ENCODE measurements around the gene FUT3. TPM values are rescaled to one million over a fixed set of nuclear protein-coding genes. Genes with fewer than 3 reads are reported as not detected.

The FUT3 gene
- polyA plus RNA-seq, 3 donors = not detected

DNA sequence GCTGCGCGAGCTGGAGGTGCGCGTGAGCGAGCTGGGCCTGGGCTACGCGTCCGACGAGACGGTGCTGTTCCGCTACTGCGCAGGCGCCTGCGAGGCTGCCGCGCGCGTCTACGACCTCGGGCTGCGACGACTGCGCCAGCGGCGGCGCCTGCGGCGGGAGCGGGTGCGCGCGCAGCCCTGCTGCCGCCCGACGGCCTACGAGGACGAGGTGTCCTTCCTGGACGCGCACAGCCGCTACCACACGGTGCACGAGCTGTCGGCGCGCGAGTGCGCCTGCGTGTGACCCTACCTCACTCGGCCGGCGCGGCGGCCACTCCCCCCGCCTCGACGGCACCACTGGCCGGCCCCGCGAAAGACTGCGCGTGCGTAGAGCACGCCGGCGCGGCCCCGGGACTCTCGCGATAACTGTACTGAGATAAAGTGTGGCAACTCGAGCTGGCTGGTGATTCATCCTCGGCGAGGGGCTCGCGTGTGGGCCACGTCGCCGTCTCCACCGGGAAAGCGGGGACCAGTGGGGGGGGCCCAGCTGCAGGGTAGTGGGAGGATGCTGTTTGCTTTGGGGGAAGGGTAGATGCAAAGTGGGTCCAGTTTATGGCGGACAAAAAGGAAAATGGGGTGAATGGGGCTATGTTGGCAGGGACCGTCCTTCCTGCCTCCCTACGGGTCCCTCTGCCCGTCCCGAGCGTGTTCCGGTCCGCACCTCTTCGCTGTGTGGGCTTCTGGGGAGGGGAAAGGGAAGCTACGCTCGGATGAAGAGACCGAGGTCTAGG lies 23.2 kb downstream of the FUT3 start:
- Histone ChIP-seq H3K36me3 (replicated peaks in 1 of 2; ENCODE audit: control insufficient read depth in 1 of 2, insufficient read depth in 2 of 2, low read length in 2 of 2) (no peaks in the 10 kb centered on the region), H3K4me2 (replicated peaks; ENCODE audit: extremely low read depth, low read length, poor library complexity, severe bottlenecking) (peak overlapping the region; percentile 66), H3K9me3 (replicated peaks in 1 of 2; ENCODE audit: control insufficient read depth in 1 of 2, insufficient read depth in 1 of 2, low read length in 2 of 2) (peaks cover 0 to 5% of the 10 kb centered on the region in 2 donors), H3K79me2 (ENCODE audit: insufficient read depth, low read length) (no peaks in the 10 kb centered on the region), H3K27me3 (ENCODE audit: control insufficient read depth in 2 of 2, insufficient read depth in 2 of 2, low read length in 2 of 2) (peaks cover 0 to 19% of the 10 kb centered on the region in 2 donors), H2AFZ (ENCODE audit: insufficient read depth, low read depth, low read length, poor library complexity, severe bottlenecking) (peak overlapping the region; percentile 81), H4K20me1 (ENCODE audit: insufficient read depth, low read length) (no peaks in the 10 kb centered on the region), H3K4me3 (replicated peaks in 1 of 3; ENCODE audit: low read depth in 2 of 3, low read length in 3 of 3) (peak overlapping the region; percentile 21 to 70 (median 41)), H3K27ac (ENCODE audit: low read depth in 1 of 2, low read length in 2 of 2) (peak overlapping the region; percentile 58 to 73), H3K4me1 (ENCODE audit: control insufficient read depth in 1 of 2, insufficient read depth in 2 of 2, low read length in 2 of 2) (peaks cover 19 to 26% of the 10 kb centered on the region in 2 donors), H3K9ac (ENCODE audit: insufficient read depth, low read length, poor library complexity, severe bottlenecking) (peak overlapping the region; percentile 56)
- peaks cover 2 to 15% (median 9%) of the 10 kb centered on the region in 7 donors for H3K9me3 Mint-ChIP-seq
- peaks cover 13 to 38% (median 23%) of the 10 kb centered on the region in 3 donors for H3K27me3 Mint-ChIP-seq (ENCODE audit: low read depth in 3 of 3)
- TF ChIP-seq, protein P1, sequence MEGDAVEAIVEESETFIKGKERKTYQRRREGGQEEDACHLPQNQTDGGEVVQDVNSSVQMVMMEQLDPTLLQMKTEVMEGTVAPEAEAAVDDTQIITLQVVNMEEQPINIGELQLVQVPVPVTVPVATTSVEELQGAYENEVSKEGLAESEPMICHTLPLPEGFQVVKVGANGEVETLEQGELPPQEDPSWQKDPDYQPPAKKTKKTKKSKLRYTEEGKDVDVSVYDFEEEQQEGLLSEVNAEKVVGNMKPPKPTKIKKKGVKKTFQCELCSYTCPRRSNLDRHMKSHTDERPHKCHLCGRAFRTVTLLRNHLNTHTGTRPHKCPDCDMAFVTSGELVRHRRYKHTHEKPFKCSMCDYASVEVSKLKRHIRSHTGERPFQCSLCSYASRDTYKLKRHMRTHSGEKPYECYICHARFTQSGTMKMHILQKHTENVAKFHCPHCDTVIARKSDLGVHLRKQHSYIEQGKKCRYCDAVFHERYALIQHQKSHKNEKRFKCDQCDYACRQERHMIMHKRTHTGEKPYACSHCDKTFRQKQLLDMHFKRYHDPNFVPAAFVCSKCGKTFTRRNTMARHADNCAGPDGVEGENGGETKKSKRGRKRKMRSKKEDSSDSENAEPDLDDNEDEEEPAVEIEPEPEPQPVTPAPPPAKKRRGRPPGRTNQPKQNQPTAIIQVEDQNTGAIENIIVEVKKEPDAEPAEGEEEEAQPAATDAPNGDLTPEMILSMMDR (IDR thresholded peaks at IDR 0.05) = no peak
- H3K27ac Mint-ChIP-seq = peak overlapping the region; percentile 65 to 95 (median 87)
- peak; percentile 83 to 90 (median 85) for DNase-seq
- intact Hi-C loops (cut with micrococcal nuclease) = no loop called here
- peak overlapping the region; percentile 83 to 87 for H3K4me3 Mint-ChIP-seq
- H3K36me3 Mint-ChIP-seq = no peaks in the 10 kb centered on the region
- H3K4me1 Mint-ChIP-seq = peaks cover 18% of the 10 kb centered on the region
- WGBS (ENCODE audit: insufficient coverage) = under 1% methylated on average over 91 of the region's 91 CpGs

DNA sequence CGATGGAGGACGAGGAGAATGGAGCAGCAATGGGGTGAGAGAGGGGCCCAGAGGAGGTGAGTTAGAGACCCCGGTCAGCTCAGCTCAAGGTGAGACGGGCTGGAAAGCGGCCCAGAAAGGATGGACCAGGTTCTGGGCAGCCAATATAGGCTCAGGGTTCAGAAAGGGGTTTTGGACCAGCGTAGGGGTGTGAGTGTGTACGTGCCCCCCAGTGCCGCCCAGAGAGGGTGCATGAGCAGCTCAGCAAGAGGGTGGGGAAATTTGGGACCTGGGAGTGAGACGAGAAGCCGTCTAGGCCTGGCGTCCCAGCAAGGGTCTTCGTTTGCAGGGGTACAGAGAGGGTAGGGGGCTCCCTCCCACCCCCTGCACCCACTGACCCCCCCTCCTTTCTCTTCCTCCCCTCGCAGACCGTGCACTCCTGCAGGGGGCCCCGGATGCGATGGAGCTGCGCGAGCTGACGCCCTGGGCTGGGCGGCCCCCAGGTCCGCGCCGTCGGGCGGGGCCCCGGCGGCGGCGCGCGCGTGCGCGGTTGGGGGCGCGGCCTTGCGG lies 23.8 kb downstream of the FUT3 start:
- TF ChIP-seq, protein P1 (IDR thresholded peaks at IDR 0.05) = no peak
- WGBS (ENCODE audit: insufficient coverage) = 14% methylated on average over 31 of the region's 37 CpGs
- Mint-ChIP-seq H3K27me3 (ENCODE audit: low read depth in 3 of 3) (peaks cover 15 to 39% (median 23%) of the 10 kb centered on the region in 3 donors), H3K4me3 (peak overlapping the region; percentile 78), H3K27ac (peak overlapping the region in 3 of 7 donors; percentile 36 to 84 (median 82)), H3K4me1 (peaks cover 18% of the 10 kb centered on the region), H3K36me3 (no peaks in the 10 kb centered on the region), H3K9me3 (peaks cover 2 to 15% (median 9%) of the 10 kb centered on the region in 7 donors)
- H3K4me3 ChIP-seq (replicated peaks in 1 of 3; ENCODE audit: low read depth in 2 of 3, low read length in 3 of 3) = peak overlapping the region in 1 of 3 experiments; percentile 70
- no peaks in the 10 kb centered on the region for H4K20me1 ChIP-seq (ENCODE audit: insufficient read depth, low read length)
- peaks cover 19 to 26% of the 10 kb centered on the region in 2 donors for H3K4me1 ChIP-seq (ENCODE audit: control insufficient read depth in 1 of 2, insufficient read depth in 2 of 2, low read length in 2 of 2)
- no peak overlapping the region for H3K27ac ChIP-seq (ENCODE audit: low read depth in 1 of 2, low read length in 2 of 2)
- no peak overlapping the region for H3K9ac ChIP-seq (ENCODE audit: insufficient read depth, low read length, poor library complexity, severe bottlenecking)
- no peak for DNase-seq
- H3K79me2 ChIP-seq (ENCODE audit: insufficient read depth, low read length) = no peaks in the 10 kb centered on the region
- H2AFZ ChIP-seq (ENCODE audit: insufficient read depth, low read depth, low read length, poor library complexity, severe bottlenecking) = peak overlapping the region; percentile 81
- intact Hi-C loops (cut with micrococcal nuclease) = no loop called here
- H3K27me3 ChIP-seq (ENCODE audit: control insufficient read depth in 2 of 2, insufficient read depth in 2 of 2, low read length in 2 of 2) = peaks cover 0 to 19% of the 10 kb centered on the region in 2 donors
- H3K9me3 ChIP-seq (replicated peaks in 1 of 2; ENCODE audit: control insufficient read depth in 1 of 2, insufficient read depth in 1 of 2, low read length in 2 of 2) = peaks cover 0 to 5% of the 10 kb centered on the region in 2 donors
- no peaks in the 10 kb centered on the region for H3K36me3 ChIP-seq (replicated peaks in 1 of 2; ENCODE audit: control insufficient read depth in 1 of 2, insufficient read depth in 2 of 2, low read length in 2 of 2)
- peak overlapping the region; percentile 66 for H3K4me2 ChIP-seq (replicated peaks; ENCODE audit: extremely low read depth, low read length, poor library complexity, severe bottlenecking)
